Measurements from ENCODE around the gene CCHCR1. TPM values are rescaled to one million over a fixed set of nuclear protein-coding genes. Genes with fewer than 3 reads are reported as not detected.

CCHCR1 gene
- total and polyA plus RNA-seq, 9 of the 15 experiments (the other 6 are each of a cell fraction or from before 2014, with no cell fraction given) = 1.2 to 47.3 (median 32.0) TPM

GRCh38 chr6:31158140-31158862 is 699 bp upstream of the CCHCR1 start, which contains the start of gene TCF19 (continued):
- TF ChIP-seq RERE (CRISPR knock-in tag; IDR thresholded peaks at IDR 0.05; ENCODE audit: borderline replicate concordance) (no peak), ZBTB43 (CRISPR knock-in tag; IDR thresholded peaks at IDR 0.05) (no peak), RUNX1 (IDR thresholded peaks at IDR 0.05; ENCODE audit: low read depth) (0 out of 2 replicates have a peak, but pooled peaks have one; percentile 49), MEF2D (tag; conservative IDR thresholded peaks at IDR 0.05; ENCODE audit: low read depth) (no peak), NR0B1 (IDR thresholded peaks at IDR 0.05; ENCODE audit: partially characterized antibody) (no peak), SAP30 (IDR thresholded peaks at IDR 0.05; ENCODE audit: borderline replicate concordance, insufficient read depth, low read depth, low read length, poor library complexity, severe bottlenecking) (peak; percentile 98), ESRRB (CRISPR knock-in tag; IDR thresholded peaks at IDR 0.05; ENCODE audit: borderline replicate concordance) (no peak), RBM22 (IDR thresholded peaks at IDR 0.05; ENCODE audit: low read depth, low read length, poor library complexity, severe bottlenecking) (no peak), RBFOX2 (IDR thresholded peaks at IDR 0.05; ENCODE audit: low read depth, low read length) (peak; percentile 81), ID3 (CRISPR knock-in tag; IDR thresholded peaks at IDR 0.05) (no peak), ID3 (tag; IDR thresholded peaks at IDR 0.05) (no peak), TAF7 (tag; IDR thresholded peaks at IDR 0.05) (0 out of 2 replicates have a peak, but pooled peaks have one; percentile 53), CBX1 (IDR thresholded peaks at IDR 0.05; ENCODE audit: low read depth) (0 out of 2 replicates have a peak, but pooled peaks have one; percentile 26), ARID3A (IDR thresholded peaks at IDR 0.05; ENCODE audit: borderline replicate concordance, low read depth, low read length) (peak; percentile 79; the same call in 1 of the 2 replicates), ZNF175 (CRISPR knock-in tag; IDR thresholded peaks at IDR 0.05; ENCODE audit: low read depth) (no peak)
